Glutamatergic neuron (in vitro differentiated cells): ENCODE measurements around the gene UNC79. TPM values are rescaled to one million over a fixed set of nuclear protein-coding genes. Genes with fewer than 3 reads are reported as not detected.
"Not testable (repeated sequence)": the region's sequence is repeated elsewhere in the genome, so short reads cannot be mapped to it uniquely, and the experiment has no call there.

Source experiments
- DNase-seq: peaks from one replicate; pipeline ENCODE4 v3.0.0; 2022
- H3K27ac Mint-ChIP-seq: one replicate; pipeline ENCODE4 v1.8.0; 2020; ENCODE audit warnings: mild to moderate bottlenecking, mixed read lengths, inconsistent platforms; ENCODE audit not compliant: unreplicated experiment
- H3K27me3 Mint-ChIP-seq: one replicate; pipeline ENCODE4 v1.8.0; 2020; ENCODE audit warnings: mild to moderate bottlenecking, moderate library complexity, mixed read lengths, inconsistent platforms; ENCODE audit not compliant: unreplicated experiment
- H3K36me3 Mint-ChIP-seq: one replicate; pipeline ENCODE4 v1.8.0; 2020; ENCODE audit warnings: mild to moderate bottlenecking, mixed read lengths, inconsistent platforms; ENCODE audit not compliant: unreplicated experiment
- H3K4me1 Mint-ChIP-seq: one replicate; pipeline ENCODE4 v1.8.0; 2020; ENCODE audit warnings: mild to moderate bottlenecking, low read depth, mixed read lengths, inconsistent platforms; ENCODE audit not compliant: unreplicated experiment
- H3K4me3 Mint-ChIP-seq: one replicate; pipeline ENCODE4 v1.8.0; 2020; ENCODE audit warnings: mild to moderate bottlenecking, mixed read lengths, inconsistent platforms; ENCODE audit not compliant: unreplicated experiment
- H3K9me3 Mint-ChIP-seq: one replicate; pipeline ENCODE4 v1.8.0; 2020; ENCODE audit warnings: mild to moderate bottlenecking, moderate library complexity, mixed read lengths, inconsistent platforms; ENCODE audit not compliant: unreplicated experiment
- CTCF ChIP-seq: fragments of 200-600 bp; sonication (generic); IDR thresholded peaks from one replicate; pipeline ENCODE4 v1.5.0; 2021; ENCODE audit not compliant: partially characterized antibody, unreplicated experiment
- long read RNA-seq: library from polyadenylated mRNA; unstranded; transcript quantifications from one replicate; pipeline ENCODE4 v2.0.0, GENCODE V29; 2020; ENCODE audit not compliant: unreplicated experiment
- total RNA-seq: library from RNA; stranded (reverse); fragmentation: NEBNext Ultra II Directional; extraction: Animal tissue kit (Norgen Biotek cat#: 25700); gene quantifications from one replicate; pipeline ENCODE4 v1.2.1, GENCODE V29; 2021; ENCODE audit not compliant: unreplicated experiment

Gene UNC79
- 29.5 TPM for total RNA-seq
- long read RNA-seq, partial matches to known transcripts, result 1 of 1 reads
- long read RNA-seq, other reads (novel, unspliced or antisense), result 0 of 1 reads

DNA sequence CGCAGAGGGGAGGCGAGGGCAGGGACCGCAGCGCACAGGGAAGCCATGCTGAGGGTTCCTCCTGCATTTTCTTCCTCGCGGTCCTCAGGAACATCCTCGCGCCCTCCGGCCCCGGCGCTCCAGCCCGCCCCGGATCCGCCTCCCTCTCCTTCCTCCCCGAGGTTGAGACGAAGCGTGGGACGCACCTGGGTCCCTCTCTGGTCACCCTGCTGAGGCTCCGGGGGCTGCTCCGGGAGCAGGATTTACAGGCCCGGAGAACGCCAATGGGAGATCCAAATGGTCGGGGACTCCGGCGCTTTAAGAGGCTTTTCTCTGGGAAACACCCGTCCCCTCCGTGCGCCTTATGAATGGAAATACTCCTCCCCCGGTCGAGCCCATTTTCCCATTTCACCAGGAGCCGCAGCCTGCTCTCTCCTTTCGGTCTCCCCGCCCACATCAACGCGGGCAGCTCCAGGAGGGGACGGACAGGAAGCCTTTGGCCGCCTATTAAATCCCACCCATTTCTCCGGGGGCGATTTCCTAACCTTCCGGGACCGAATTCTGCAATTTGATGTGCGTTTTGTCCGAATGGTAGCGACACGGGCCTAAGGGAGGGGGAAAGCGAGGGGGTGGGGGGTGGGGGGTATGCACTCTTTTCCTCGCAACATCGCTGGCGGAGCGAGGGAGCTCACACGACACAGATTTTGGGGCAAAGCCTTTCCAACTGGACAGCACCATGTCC is at the start of gene UNC79:
Gene UNC79 (plus strand): TSS at position 625 of the 721 bp plus-strand sequence. CDS start 91 bp downstream, at position 716.
- H3K4me3 Mint-ChIP-seq, result peak within 1 kb of the TSS; percentile 93
- no peaks in the 10 kb centered on the region for H3K27me3 Mint-ChIP-seq
- no peak for TF ChIP-seq CTCF
- DNase-seq, result peak; percentile 85
- peaks cover 6% of the 10 kb centered on the region for H3K9me3 Mint-ChIP-seq
- H3K36me3 Mint-ChIP-seq, result peaks cover 8% of the 10 kb centered on the region
- peaks cover 10% of the 10 kb centered on the region for H3K4me1 Mint-ChIP-seq
- H3K27ac Mint-ChIP-seq, result peak within 1 kb of the TSS; percentile 97

GRCh38 chr14:93381644-93382043 is 49.1 kb upstream of the UNC79 start:
- no peaks in the 10 kb centered on the region for H3K27me3 Mint-ChIP-seq
- H3K27ac Mint-ChIP-seq, result no peak overlapping the region
- no peak overlapping the region for H3K4me3 Mint-ChIP-seq
- DNase-seq, result no peak
- TF ChIP-seq CTCF, result no peak
- H3K36me3 Mint-ChIP-seq, result no peaks in the 10 kb centered on the region
- H3K9me3 Mint-ChIP-seq, result peaks cover 2% of the 10 kb centered on the region
- no peaks in the 10 kb centered on the region for H3K4me1 Mint-ChIP-seq

DNA sequence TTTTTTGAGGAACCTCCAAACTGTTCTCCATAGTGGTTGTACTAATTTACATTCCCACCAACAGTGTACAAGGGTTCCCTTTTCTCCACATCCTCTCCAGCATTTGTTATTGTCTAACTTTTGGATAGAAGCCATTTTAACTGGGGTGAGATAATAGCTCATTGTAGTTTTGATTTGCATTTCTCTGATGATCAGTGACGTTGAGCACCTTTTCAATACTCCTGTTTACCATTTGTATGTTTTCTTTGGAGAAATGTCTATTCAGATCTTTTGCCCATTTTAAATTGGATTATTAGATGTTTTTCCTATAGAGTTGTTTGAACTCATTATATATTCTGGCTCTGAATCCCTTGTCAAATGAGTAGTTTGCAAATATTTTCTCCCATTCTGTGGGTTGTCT is 46.5 kb upstream of the UNC79 start:
- H3K27ac Mint-ChIP-seq, H3K9me3 Mint-ChIP-seq, H3K4me3 Mint-ChIP-seq, H3K36me3 Mint-ChIP-seq, H3K27me3 Mint-ChIP-seq, H3K4me1 Mint-ChIP-seq, DNase-seq: not testable (repeated sequence)

GRCh38 chr14:93395231-93395630 is 35.5 kb upstream of the UNC79 start:
- Mint-ChIP-seq H3K4me1 (no peaks in the 10 kb centered on the region), H3K27me3 (peaks cover 2% of the 10 kb centered on the region), H3K9me3 (peaks cover 3% of the 10 kb centered on the region), H3K36me3 (peaks cover 4% of the 10 kb centered on the region), H3K27ac (no peak overlapping the region), H3K4me3 (no peak overlapping the region)
- TF ChIP-seq CTCF, result no peak
- no peak for DNase-seq

GRCh38 chr14:93396456-93396855 is 34.3 kb upstream of the UNC79 start:
- Mint-ChIP-seq H3K4me3 (no peak overlapping the region), H3K27me3 (peaks cover 2% of the 10 kb centered on the region), H3K27ac (no peak overlapping the region), H3K36me3 (peaks cover 4% of the 10 kb centered on the region), H3K4me1 (no peaks in the 10 kb centered on the region), H3K9me3 (peaks cover 3% of the 10 kb centered on the region)
- no peak for TF ChIP-seq CTCF
- no peak for DNase-seq
